Measurements from ENCODE around the gene CYB5R4.
A peak's percentile ranks its signal among the peaks of the same experiment; 100 is the strongest.

The CYB5R4 gene

GRCh38 chr6:83867043-83867442 is 7.6 kb downstream of the CYB5R4 start:
- no peak overlapping the region for H3K18ac ChIP-seq (ENCODE audit: low read length)
- no peak for DNase-seq
- no peak overlapping the region for H3K4me2 ChIP-seq (ENCODE audit: low read length)
- H3K27me3 ChIP-seq (ENCODE audit: insufficient read depth, low read length) = no peaks in the 10 kb centered on the region
- H3K4me1 ChIP-seq (ENCODE audit: control insufficient read depth in 1 of 2, insufficient read depth in 2 of 2, low read length in 2 of 2) = no peaks in the 10 kb centered on the region
- H4K91ac ChIP-seq (ENCODE audit: low read depth, low read length) = no peak overlapping the region
- no peak overlapping the region for H4K8ac ChIP-seq (ENCODE audit: low read depth, low read length)
- H3K79me1 ChIP-seq (ENCODE audit: low read length) = no peaks in the 10 kb centered on the region
- H3K9ac ChIP-seq (ENCODE audit: low read length) = no peak overlapping the region
- no peak overlapping the region for H2AK5ac ChIP-seq (ENCODE audit: low read length)
- no peak overlapping the region for H2BK5ac ChIP-seq (ENCODE audit: low read depth, low read length, poor library complexity)
- H2BK12ac ChIP-seq (ENCODE audit: low read length) = no peak overlapping the region
- no peaks in the 10 kb centered on the region for H3K79me2 ChIP-seq (ENCODE audit: control insufficient read depth, insufficient read depth, low read length, poor library complexity)
- no peak overlapping the region for H4K12ac ChIP-seq (ENCODE audit: low read depth, low read length)
- H2BK120ac ChIP-seq (ENCODE audit: insufficient read depth, low read length, poor library complexity) = no peak overlapping the region
- H3K4me3 ChIP-seq (ENCODE audit: low read depth, low read length) = no peak overlapping the region
- peaks cover 3% of the 10 kb centered on the region for H3K9me3 ChIP-seq (ENCODE audit: insufficient read depth, low read depth, low read length)
- H3K27ac ChIP-seq (ENCODE audit: low read depth, low read length) = no peak overlapping the region
- no peak overlapping the region for H2AFZ ChIP-seq (ENCODE audit: insufficient read depth, low read length, poor library complexity)
- no peak overlapping the region for H3K4ac ChIP-seq (ENCODE audit: low read depth, low read length)
- H3K36me3 ChIP-seq (ENCODE audit: control insufficient read depth in 1 of 2, insufficient read depth in 2 of 2, low read length in 2 of 2) = peaks cover 3 to 4% of the 10 kb centered on the region in 2 experiments
- no peak overlapping the region for H3K23ac ChIP-seq (ENCODE audit: low read length)
- no peak overlapping the region for H3K14ac ChIP-seq (ENCODE audit: low read length)

GRCh38 chr6:83867527-83868161 is 8.2 kb downstream of the CYB5R4 start:
- Histone ChIP-seq H2BK12ac (ENCODE audit: low read length) (no peak overlapping the region), H3K36me3 (ENCODE audit: control insufficient read depth in 1 of 2, insufficient read depth in 2 of 2, low read length in 2 of 2) (peaks cover 3 to 4% of the 10 kb centered on the region in 2 experiments), H3K4me2 (ENCODE audit: low read length) (no peak overlapping the region), H3K27ac (ENCODE audit: low read depth, low read length) (no peak overlapping the region), H3K4ac (ENCODE audit: low read depth, low read length) (no peak overlapping the region), H2BK120ac (ENCODE audit: insufficient read depth, low read length, poor library complexity) (no peak overlapping the region), H4K12ac (ENCODE audit: low read depth, low read length) (no peak overlapping the region), H3K14ac (ENCODE audit: low read length) (no peak overlapping the region), H3K9ac (ENCODE audit: low read length) (no peak overlapping the region), H4K8ac (ENCODE audit: low read depth, low read length) (no peak overlapping the region), H3K9me3 (ENCODE audit: insufficient read depth, low read depth, low read length) (peaks cover 3% of the 10 kb centered on the region), H3K79me1 (ENCODE audit: low read length) (no peaks in the 10 kb centered on the region), H3K4me3 (ENCODE audit: low read depth, low read length) (no peak overlapping the region), H4K91ac (ENCODE audit: low read depth, low read length) (no peak overlapping the region), H3K23ac (ENCODE audit: low read length) (no peak overlapping the region), H3K27me3 (ENCODE audit: insufficient read depth, low read length) (no peaks in the 10 kb centered on the region), H3K4me1 (ENCODE audit: control insufficient read depth in 1 of 2, insufficient read depth in 2 of 2, low read length in 2 of 2) (no peaks in the 10 kb centered on the region), H2AFZ (ENCODE audit: insufficient read depth, low read length, poor library complexity) (no peak overlapping the region), H3K79me2 (ENCODE audit: control insufficient read depth, insufficient read depth, low read length, poor library complexity) (no peaks in the 10 kb centered on the region), H3K18ac (ENCODE audit: low read length) (no peak overlapping the region), H2AK5ac (ENCODE audit: low read length) (no peak overlapping the region), H2BK5ac (ENCODE audit: low read depth, low read length, poor library complexity) (no peak overlapping the region)
- no CpG with 5 or more reads among the region's 9 CpGs for WGBS (ENCODE audit: extremely low coverage, insufficient coverage, insufficient read length)
- peak; percentile 90 to 95 for DNase-seq

GRCh38 chr6:83868639-83869038 is 9.2 kb downstream of the CYB5R4 start:
- H2BK5ac ChIP-seq (ENCODE audit: low read depth, low read length, poor library complexity) = no peak overlapping the region
- peaks cover 3 to 4% of the 10 kb centered on the region in 2 experiments for H3K36me3 ChIP-seq (ENCODE audit: control insufficient read depth in 1 of 2, insufficient read depth in 2 of 2, low read length in 2 of 2)
- H3K9ac ChIP-seq (ENCODE audit: low read length) = no peak overlapping the region
- H3K23ac ChIP-seq (ENCODE audit: low read length) = no peak overlapping the region
- H2AFZ ChIP-seq (ENCODE audit: insufficient read depth, low read length, poor library complexity) = no peak overlapping the region
- no peaks in the 10 kb centered on the region for H3K79me2 ChIP-seq (ENCODE audit: control insufficient read depth, insufficient read depth, low read length, poor library complexity)
- H3K4me3 ChIP-seq (ENCODE audit: low read depth, low read length) = no peak overlapping the region
- H2BK12ac ChIP-seq (ENCODE audit: low read length) = no peak overlapping the region
- no CpG with 5 or more reads among the region's 1 CpG for WGBS (ENCODE audit: extremely low coverage, insufficient coverage, insufficient read length)
- H3K4me1 ChIP-seq (ENCODE audit: control insufficient read depth in 1 of 2, insufficient read depth in 2 of 2, low read length in 2 of 2) = no peaks in the 10 kb centered on the region
- no peak overlapping the region for H3K4ac ChIP-seq (ENCODE audit: low read depth, low read length)
- H3K14ac ChIP-seq (ENCODE audit: low read length) = no peak overlapping the region
- no peak overlapping the region for H4K8ac ChIP-seq (ENCODE audit: low read depth, low read length)
- no peak overlapping the region for H4K12ac ChIP-seq (ENCODE audit: low read depth, low read length)
- no peak overlapping the region for H2BK120ac ChIP-seq (ENCODE audit: insufficient read depth, low read length, poor library complexity)
- H3K27me3 ChIP-seq (ENCODE audit: insufficient read depth, low read length) = no peaks in the 10 kb centered on the region
- no peak overlapping the region for H3K4me2 ChIP-seq (ENCODE audit: low read length)
- no peak for DNase-seq
- no peak overlapping the region for H2AK5ac ChIP-seq (ENCODE audit: low read length)
- H3K79me1 ChIP-seq (ENCODE audit: low read length) = no peaks in the 10 kb centered on the region
- H4K91ac ChIP-seq (ENCODE audit: low read depth, low read length) = no peak overlapping the region
- H3K18ac ChIP-seq (ENCODE audit: low read length) = no peak overlapping the region
- H3K27ac ChIP-seq (ENCODE audit: low read depth, low read length) = no peak overlapping the region
- H3K9me3 ChIP-seq (ENCODE audit: insufficient read depth, low read depth, low read length) = peaks cover 3% of the 10 kb centered on the region

GRCh38 chr6:83870649-83871048 is 11.2 kb downstream of the CYB5R4 start:
- Histone ChIP-seq H3K18ac (ENCODE audit: low read length) (no peak overlapping the region), H3K36me3 (ENCODE audit: control insufficient read depth in 1 of 2, insufficient read depth in 2 of 2, low read length in 2 of 2) (peaks cover 3 to 4% of the 10 kb centered on the region in 2 experiments), H4K8ac (ENCODE audit: low read depth, low read length) (no peak overlapping the region), H3K9me3 (ENCODE audit: insufficient read depth, low read depth, low read length) (peaks cover 3% of the 10 kb centered on the region), H3K79me1 (ENCODE audit: low read length) (no peaks in the 10 kb centered on the region), H2BK12ac (ENCODE audit: low read length) (no peak overlapping the region), H2BK5ac (ENCODE audit: low read depth, low read length, poor library complexity) (no peak overlapping the region), H3K23ac (ENCODE audit: low read length) (no peak overlapping the region), H2AK5ac (ENCODE audit: low read length) (no peak overlapping the region), H3K4me1 (ENCODE audit: control insufficient read depth in 1 of 2, insufficient read depth in 2 of 2, low read length in 2 of 2) (no peaks in the 10 kb centered on the region), H3K4ac (ENCODE audit: low read depth, low read length) (no peak overlapping the region), H3K4me2 (ENCODE audit: low read length) (no peak overlapping the region), H3K9ac (ENCODE audit: low read length) (no peak overlapping the region), H2BK120ac (ENCODE audit: insufficient read depth, low read length, poor library complexity) (no peak overlapping the region), H4K12ac (ENCODE audit: low read depth, low read length) (no peak overlapping the region), H4K91ac (ENCODE audit: low read depth, low read length) (no peak overlapping the region), H3K14ac (ENCODE audit: low read length) (no peak overlapping the region), H3K4me3 (ENCODE audit: low read depth, low read length) (no peak overlapping the region), H3K79me2 (ENCODE audit: control insufficient read depth, insufficient read depth, low read length, poor library complexity) (no peaks in the 10 kb centered on the region), H3K27ac (ENCODE audit: low read depth, low read length) (no peak overlapping the region), H3K27me3 (ENCODE audit: insufficient read depth, low read length) (no peaks in the 10 kb centered on the region), H2AFZ (ENCODE audit: insufficient read depth, low read length, poor library complexity) (no peak overlapping the region)
- no CpG with 5 or more reads among the region's 4 CpGs for WGBS (ENCODE audit: extremely low coverage, insufficient coverage, insufficient read length)
- no peak for DNase-seq
